Muscle layer of duodenum (tissue), 2 donors: ENCODE data around the gene PADI4.
"Not testable (repeated sequence)": the region's sequence is repeated elsewhere in the genome, so short reads cannot be mapped to it uniquely, and the experiment has no call there.

Experiments
- H3K27ac ChIP-seq: one replicate; pipeline ENCODE4 v1.7.0; 2013; ENCODE audit warnings: mild to moderate bottlenecking, low read length
- H3K27me3 ChIP-seq: one replicate; pipeline ENCODE4 v1.7.0; 2013; ENCODE audit warnings: low read depth, mild to moderate bottlenecking, control low read depth, low read length
- H3K36me3 ChIP-seq, 2 donors: one replicate each; pipeline ENCODE4 v1.7.0; 2013; ENCODE audit warnings: low read length in 2 of 2, control low read depth in 1 of 2, mild to moderate bottlenecking in 1 of 2; ENCODE audit not compliant: insufficient read depth in 2 of 2, control insufficient read depth in 1 of 2
- H3K4me1 ChIP-seq, 2 donors: one replicate each; pipeline ENCODE4 v1.7.0; 2013; ENCODE audit warnings: low read length in 2 of 2, mild to moderate bottlenecking in 2 of 2, control low read depth in 1 of 2, moderate library complexity in 1 of 2; ENCODE audit not compliant: insufficient read depth in 2 of 2, control insufficient read depth in 1 of 2
- H3K4me3 ChIP-seq, 2 donors: one replicate each; pipeline ENCODE4 v1.7.0; 2013; ENCODE audit warnings: low read length in 2 of 2, low read depth in 1 of 2, mild to moderate bottlenecking in 1 of 2
- H3K9me3 ChIP-seq, 2 donors: one replicate each; pipeline ENCODE4 v1.7.0; 2013; ENCODE audit warnings: low read length in 2 of 2, control low read depth in 1 of 2, mild to moderate bottlenecking in 1 of 2; ENCODE audit not compliant: control insufficient read depth in 1 of 2
- donor health status: healthy.

Gene PADI4

GRCh38 chr1:17342014-17342441 is 34.0 kb downstream of the PADI4 start:
- Histone ChIP-seq H3K9me3 (peaks cover 0 to 3% of the 10 kb centered on the region in 2 donors), H3K36me3 (no peaks in the 10 kb centered on the region), H3K27me3 (no peaks in the 10 kb centered on the region), H3K4me3 (no peak overlapping the region), H3K4me1 (no peaks in the 10 kb centered on the region), H3K27ac (no peak overlapping the region)

DNA sequence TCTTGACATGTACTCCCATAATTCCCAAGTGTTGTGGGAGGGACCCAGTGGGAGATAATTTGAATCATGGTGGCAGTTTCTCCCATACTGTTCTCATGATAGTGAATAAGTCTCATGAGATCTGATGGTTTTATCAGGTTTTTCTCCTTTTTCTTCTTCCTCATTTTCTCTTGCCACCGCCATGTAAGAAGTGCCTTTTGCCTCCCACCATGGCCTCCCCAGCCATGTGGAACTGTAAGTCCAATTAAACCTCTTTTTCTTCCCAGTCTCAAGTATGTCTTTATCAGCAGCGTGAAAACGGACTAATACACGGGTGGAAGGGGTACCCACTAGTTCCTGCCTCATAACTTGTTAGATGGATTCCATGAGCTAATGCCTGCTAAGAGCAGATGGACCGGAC is 37.5 kb downstream of the PADI4 start:
- not testable (repeated sequence) for H3K27me3 ChIP-seq, H3K36me3 ChIP-seq, H3K4me1 ChIP-seq, H3K27ac ChIP-seq, H3K9me3 ChIP-seq, H3K4me3 ChIP-seq

GRCh38 chr1:17346046-17346789 is 38.2 kb downstream of the PADI4 start:
- Histone ChIP-seq H3K4me3 (no peak overlapping the region), H3K27me3 (no peaks in the 10 kb centered on the region)

GRCh38 chr1:17347769-17348592 is 40.0 kb downstream of the PADI4 start:
- Histone ChIP-seq H3K4me3 (no peak overlapping the region), H3K27ac (no peak overlapping the region), H3K9me3 (peaks cover 0 to 3% of the 10 kb centered on the region in 2 donors), H3K36me3 (no peaks in the 10 kb centered on the region), H3K4me1 (no peaks in the 10 kb centered on the region), H3K27me3 (no peaks in the 10 kb centered on the region)

More at GRCh38 chr1:17346046-17346789, 38.2 kb downstream of the PADI4 start:
- H3K27ac ChIP-seq, result no peak overlapping the region
- H3K9me3 ChIP-seq, result peaks cover 0 to 3% of the 10 kb centered on the region in 2 donors
- H3K36me3 ChIP-seq, result no peaks in the 10 kb centered on the region
- H3K4me1 ChIP-seq, result no peaks in the 10 kb centered on the region

DNA sequence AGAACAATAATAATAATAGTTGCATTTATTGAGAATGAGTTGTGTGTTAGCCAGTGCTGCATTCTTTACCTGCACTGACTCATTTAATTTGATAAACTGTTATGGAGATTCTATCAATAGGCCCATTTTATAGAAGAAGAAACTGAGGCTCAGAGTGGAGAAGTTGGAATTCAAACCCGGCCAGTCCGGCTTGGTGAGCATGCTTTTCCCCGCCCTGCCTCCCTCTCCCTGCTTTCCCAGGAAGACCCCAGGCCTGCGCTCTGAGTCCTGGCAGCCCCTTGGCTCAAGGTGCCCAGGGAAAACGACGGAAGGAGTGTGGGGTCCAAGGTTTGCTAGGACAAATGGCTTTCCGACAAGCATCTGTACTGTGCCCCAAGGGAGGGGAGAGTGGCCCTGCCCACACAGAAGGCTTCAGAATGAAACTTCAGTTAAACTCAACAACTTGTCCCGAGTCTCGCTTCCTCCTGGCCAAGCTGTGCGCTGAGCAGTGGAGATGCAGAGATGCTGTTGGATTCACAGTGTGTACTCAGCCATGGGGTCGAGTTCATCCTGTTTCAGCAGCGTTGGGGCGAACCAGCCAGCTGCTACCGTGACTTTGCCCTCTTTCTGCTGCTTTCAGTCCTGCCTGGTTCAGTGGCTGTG is 40.7 kb downstream of the PADI4 start:
- Histone ChIP-seq H3K4me3 (no peak overlapping the region), H3K36me3 (no peaks in the 10 kb centered on the region), H3K27me3 (no peaks in the 10 kb centered on the region), H3K27ac (no peak overlapping the region), H3K4me1 (no peaks in the 10 kb centered on the region), H3K9me3 (peaks cover 0 to 3% of the 10 kb centered on the region in 2 donors)

DNA sequence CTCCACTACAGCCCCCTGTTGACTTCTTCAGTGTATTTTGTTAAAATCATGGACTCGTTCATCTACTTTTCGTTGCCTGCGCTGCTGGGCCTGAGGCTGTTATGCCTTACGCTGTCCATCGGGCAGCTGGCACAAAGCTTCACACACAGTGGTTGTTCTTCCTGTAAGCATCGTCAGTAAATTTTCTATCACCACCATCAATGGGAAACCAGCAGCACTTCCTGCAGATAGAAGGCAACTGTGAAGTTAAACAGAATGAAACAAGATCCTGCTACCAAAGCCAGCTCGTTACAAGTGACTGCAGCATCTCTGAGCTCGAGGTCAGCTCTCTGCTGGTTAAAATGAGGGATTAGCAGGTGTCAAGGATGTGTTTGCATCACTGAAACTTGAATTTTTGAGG is 42.1 kb downstream of the PADI4 start:
- Histone ChIP-seq H3K36me3 (no peaks in the 10 kb centered on the region), H3K4me3 (no peak overlapping the region), H3K27ac (no peak overlapping the region), H3K27me3 (no peaks in the 10 kb centered on the region), H3K9me3 (no peaks in the 10 kb centered on the region), H3K4me1 (no peaks in the 10 kb centered on the region)

DNA sequence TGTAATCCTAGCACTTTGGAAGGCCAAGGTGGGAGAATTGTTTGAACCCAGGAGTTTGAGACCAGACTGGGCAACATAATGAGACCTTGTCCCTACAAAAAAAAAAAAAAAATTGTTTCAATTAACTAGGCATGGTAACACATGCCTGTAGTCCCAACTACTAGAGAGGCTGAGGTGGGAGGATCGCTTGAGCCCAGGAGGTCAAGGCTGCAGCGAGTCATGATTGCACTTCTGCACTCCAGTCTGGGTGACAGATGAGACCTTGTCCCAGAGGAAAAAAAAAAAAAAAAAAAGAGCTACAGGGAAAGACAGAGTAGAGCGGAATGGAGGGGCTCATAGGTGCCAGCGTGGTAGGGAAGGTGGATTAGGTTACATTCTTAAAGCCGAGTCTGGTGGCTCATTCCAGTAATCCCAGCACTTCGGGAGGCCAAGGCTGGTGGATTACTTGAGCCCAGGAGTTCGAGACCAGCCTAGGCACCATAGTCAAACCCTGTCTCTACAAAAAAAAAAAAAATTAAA is 43.0 kb downstream of the PADI4 start:
- Histone ChIP-seq H3K9me3 (no peaks in the 10 kb centered on the region), H3K4me1 (no peaks in the 10 kb centered on the region), H3K27ac (no peak overlapping the region), H3K4me3 (no peak overlapping the region), H3K36me3 (no peaks in the 10 kb centered on the region), H3K27me3 (no peaks in the 10 kb centered on the region)

DNA sequence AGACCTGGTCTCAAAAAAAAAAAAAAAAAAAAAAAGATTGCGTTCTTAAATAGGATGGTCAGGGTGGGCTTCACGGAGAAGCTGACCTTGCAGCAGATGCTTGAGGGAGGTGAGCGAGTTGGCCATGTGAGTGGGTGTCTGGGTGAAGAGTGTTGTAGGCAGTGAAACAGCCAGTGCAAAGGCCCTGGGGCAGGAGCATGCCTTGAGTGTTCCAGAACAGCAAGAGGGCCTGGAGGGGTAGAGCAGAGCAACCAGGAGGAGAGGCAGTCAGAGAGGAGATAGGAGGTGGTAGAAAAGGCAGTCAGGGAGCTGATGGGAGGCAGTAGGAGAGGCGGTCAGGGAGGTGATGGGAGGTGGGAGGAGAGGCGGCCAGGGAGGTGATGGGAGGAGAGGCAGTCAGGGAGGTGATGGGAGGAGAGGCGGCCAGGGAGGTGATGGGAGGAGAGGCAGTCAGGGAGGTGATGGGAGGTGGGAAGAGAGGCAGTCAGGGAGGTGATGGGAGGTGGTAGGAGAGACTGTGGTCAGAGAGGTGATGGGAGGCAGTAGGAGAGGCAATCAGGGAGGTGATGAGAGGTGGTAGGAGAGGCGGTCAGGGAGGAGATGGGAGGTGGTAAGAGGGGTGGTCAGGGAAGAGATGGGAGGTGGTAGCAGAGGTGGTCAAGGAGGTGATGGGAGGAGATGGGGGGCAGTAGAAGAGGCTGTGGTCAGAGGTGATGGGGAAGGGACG is 43.8 kb downstream of the PADI4 start:
- H3K36me3 ChIP-seq, result no peaks in the 10 kb centered on the region

GRCh38 chr1:17352419-17352909 is 44.5 kb downstream of the PADI4 start:
- H3K27ac ChIP-seq, result no peak overlapping the region
- no peaks in the 10 kb centered on the region for H3K4me1 ChIP-seq
- no peaks in the 10 kb centered on the region for H3K36me3 ChIP-seq
- no peak overlapping the region for H3K4me3 ChIP-seq
- no peaks in the 10 kb centered on the region for H3K9me3 ChIP-seq
- no peaks in the 10 kb centered on the region for H3K27me3 ChIP-seq

More for the DNA sequence above, 43.8 kb downstream of the PADI4 start:
- H3K9me3 ChIP-seq, result no peaks in the 10 kb centered on the region
- H3K4me3 ChIP-seq, result no peak overlapping the region
- H3K27me3 ChIP-seq, result no peaks in the 10 kb centered on the region
- no peaks in the 10 kb centered on the region for H3K4me1 ChIP-seq
- no peak overlapping the region for H3K27ac ChIP-seq

- Histone ChIP-seq H3K36me3 (no peaks in the 10 kb centered on the region), H3K27me3 (no peaks in the 10 kb centered on the region), H3K4me1 (no peaks in the 10 kb centered on the region), H3K4me3 (no peak overlapping the region), H3K9me3 (no peaks in the 10 kb centered on the region), H3K27ac (no peak overlapping the region)
These were observed 47.9 kb downstream of the PADI4 start for GRCh38 chr1:17355898-17356297.
